Upper lobe of left lung (tissue), 4 donors: ENCODE measurements around the gene FRAS1.
"Not testable (repeated sequence)": the region's sequence is repeated elsewhere in the genome, so short reads cannot be mapped to it uniquely, and the experiment has no call there.

ENCODE experiments used
- CTCF ChIP-seq, 6 experiments: fragments of 450-650 bp in 4 of 6; fragments of 200-600 bp in 2 of 6; sonication (generic) in 2 of 6; IDR thresholded peaks; one replicate each; pipeline ENCODE4 v1.5.1; 2016 to 2019; ENCODE audit warnings: antibody characterized with exemption in 6 of 6
- POLR2A ChIP-seq, 4 donors: fragments of 450-650 bp; IDR thresholded peaks; one replicate each; pipeline ENCODE4 v1.5.1; 2016 to 2017; ENCODE audit warnings: antibody characterized with exemption in 4 of 4, mild to moderate bottlenecking in 2 of 4
- POLR2AphosphoS5 ChIP-seq, 2 donors: sonication (generic); formaldehyde crosslinking; IDR thresholded peaks; one replicate each; pipeline ENCODE4 v1.5.1; 2017; ENCODE audit warnings: antibody characterized with exemption in 2 of 2

- not testable (repeated sequence) for TF ChIP-seq POLR2AphosphoS5, POLR2A, CTCF (IDR thresholded peaks at IDR 0.05)
These were observed 195.7 kb downstream of the FRAS1 start for GRCh38 chr4:78252773-78253172.
